Bronchial epithelial cell (primary cell): ENCODE data around the gene KRTAP19-4. TPM values are rescaled to one million over a fixed set of nuclear protein-coding genes. Genes with fewer than 3 reads are reported as not detected.

ENCODE experiments used
- DNase-seq: peaks from one replicate; pipeline ENCODE4 v3.0.0-alpha.2; 2010; ENCODE audit warnings: low read depth
- FAIRE-seq: peaks from 2 replicates; lab custom pipeline; 2011; peaks lifted over from hg19 to GRCh38; lab: Jason Lieb, UNC
- H3K27me3 ChIP-seq: 2 replicates; pipeline ENCODE4 v1.5.1; 2011; ENCODE audit warnings: low read length; ENCODE audit not compliant: control insufficient read depth, insufficient read depth
- H3K36me3 ChIP-seq: 2 replicates; pipeline ENCODE4 v1.5.1; 2011; ENCODE audit warnings: low read length; ENCODE audit not compliant: control insufficient read depth, insufficient read depth
- H3K4me3 ChIP-seq: 2 replicates; pipeline ENCODE4 v1.5.1; 2011; ENCODE audit warnings: mild to moderate bottlenecking, low read depth, low read length, control low read depth
- CTCF ChIP-seq: IDR thresholded peaks from 2 replicates; pipeline ENCODE4 v1.5.1; 2011; ENCODE audit warnings: mild to moderate bottlenecking, moderate library complexity, low read length, control low read depth, inconsistent platforms; ENCODE audit not compliant: insufficient read depth, severe bottlenecking
- total RNA-seq: library from RNA; depleted of rRNA; stranded (reverse); fragments of >200 nt; gene quantifications from 2 replicates; pipeline ENCODE4 v1.2.1, GENCODE V29; 2014

The KRTAP19-4 gene
- total RNA-seq, 1 donor from 2014 or later = not detected

GRCh38 chr21:30491963-30492428, 5.0 kb downstream of the KRTAP19-4 start, which contains the start of gene KRTAP19-3:
Gene KRTAP19-3, minus strand, starts transcription at chr21:30492013. Its CDS starts 56 bp downstream, at chr21:30491957.
- FAIRE-seq = peak; percentile 95

GRCh38 chr21:30487336-30487735, 9.6 kb downstream of the KRTAP19-4 start, which contains the start of gene KRTAP19-2:
Gene KRTAP19-2, minus strand, starts transcription at chr21:30487436. Its CDS starts 88 bp downstream, at chr21:30487348.
- H3K27me3 ChIP-seq = no peaks in the 10 kb centered on the region
- H3K36me3 ChIP-seq = no peaks in the 10 kb centered on the region
- no peak for FAIRE-seq

More at GRCh38 chr21:30491963-30492428, 5.0 kb downstream of the KRTAP19-4 start, which contains the start of gene KRTAP19-3:
- H3K4me3 ChIP-seq = no peak within 1 kb of the TSS
- no peaks in the 10 kb centered on the region for H3K36me3 ChIP-seq
- DNase-seq = peak; percentile 7
- no peak for TF ChIP-seq CTCF
- no peaks in the 10 kb centered on the region for H3K27me3 ChIP-seq

GRCh38 chr21:30486180-30486579, 10.8 kb downstream of the KRTAP19-4 start:
- no peak overlapping the region for H3K4me3 ChIP-seq
- no peak for FAIRE-seq
- no peaks in the 10 kb centered on the region for H3K36me3 ChIP-seq
- no peaks in the 10 kb centered on the region for H3K27me3 ChIP-seq
- DNase-seq = no peak
- no peak for TF ChIP-seq CTCF

More at GRCh38 chr21:30487336-30487735, 9.6 kb downstream of the KRTAP19-4 start, which contains the start of gene KRTAP19-2:
- TF ChIP-seq CTCF = no peak
- DNase-seq = no peak
- no peak within 1 kb of the TSS for H3K4me3 ChIP-seq

GRCh38 chr21:30482130-30482529, 14.8 kb downstream of the KRTAP19-4 start:
- no peak for FAIRE-seq
- no peaks in the 10 kb centered on the region for H3K27me3 ChIP-seq

GRCh38 chr21:30480145-30480544, 16.8 kb downstream of the KRTAP19-4 start, which contains the start of gene KRTAP19-1:
Gene KRTAP19-1, minus strand, starts transcription at chr21:30480367. Its CDS starts 50 bp downstream, at chr21:30480317.
- FAIRE-seq (peak; percentile 84), DNase-seq (peak; percentile 25)
- Histone ChIP-seq H3K4me3 (no peak within 1 kb of the TSS), H3K27me3 (no peaks in the 10 kb centered on the region), H3K36me3 (no peaks in the 10 kb centered on the region)
- TF ChIP-seq CTCF = no peak

More at GRCh38 chr21:30482130-30482529, 14.8 kb downstream of the KRTAP19-4 start:
- no peak for TF ChIP-seq CTCF
- Histone ChIP-seq H3K36me3 (no peaks in the 10 kb centered on the region), H3K4me3 (no peak overlapping the region)
- DNase-seq = peak; percentile 75
